SH-SY5Y (cell line): ENCODE measurements around the gene BATF2.

Experiments used
- GATA2 ChIP-seq: IDR thresholded peaks from 2 replicates; pipeline ENCODE4 v1.6.1; 2011; ENCODE audit warnings: mild to moderate bottlenecking, low read depth, low read length
- GATA3 ChIP-seq: IDR thresholded peaks from 2 replicates; pipeline ENCODE4 v1.6.1; 2011; ENCODE audit warnings: low read depth, mild to moderate bottlenecking, low read length, moderate library complexity

- TF ChIP-seq GATA2 (no peak), GATA3 (no peak)
Observed at GRCh38 chr11:65017937-65018336, 21.2 kb upstream of the BATF2 start.
